Cardiac fibroblast (primary cell): Measurements from ENCODE around the gene BATF2.
A peak's percentile ranks its signal among the peaks of the same experiment; 100 is the strongest.

Experiments
- DNase-seq, 2 donors: peaks; one replicate each; pipeline versions ENCODE4 v3.0.0 to v3.0.0-alpha.2; 2010; ENCODE audit warnings: low read depth in 2 of 2
- H3K4me3 ChIP-seq, 2 donors: replicated peaks in 1 of 2; 1 replicate in 1 of 2; 2 replicates in 1 of 2; pipeline ENCODE4 v1.5.1; 2011; ENCODE audit warnings: low read depth in 2 of 2, low read length in 2 of 2, mild to moderate bottlenecking in 2 of 2, moderate library complexity in 1 of 2
- TF ChIP-seq, protein P1 (sequence below): IDR thresholded peaks from one replicate; pipeline ENCODE4 v1.5.1; 2011; ENCODE audit warnings: low read depth, mild to moderate bottlenecking, low read length, inconsistent platforms

BATF2 gene

DNA sequence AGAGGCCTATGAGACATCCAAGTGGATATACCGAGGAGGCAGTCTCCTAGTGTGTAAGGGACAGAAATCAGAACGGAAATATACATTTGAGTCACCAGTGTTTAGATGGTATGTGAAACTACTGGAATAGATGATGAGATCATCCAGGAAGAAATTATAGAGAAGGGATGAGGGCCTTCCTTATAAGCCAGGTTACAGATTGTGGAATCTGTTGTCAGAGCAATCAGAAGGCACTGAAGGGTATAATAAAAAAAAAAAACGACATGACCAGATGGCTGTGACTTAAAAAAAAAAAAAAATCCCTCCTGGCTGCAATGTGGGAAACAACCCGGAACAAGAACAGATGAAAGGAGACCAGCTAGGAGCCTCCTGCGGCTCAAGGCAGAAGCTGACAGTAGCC lies 27.6 kb downstream of the BATF2 start:
- TF ChIP-seq, protein P1, sequence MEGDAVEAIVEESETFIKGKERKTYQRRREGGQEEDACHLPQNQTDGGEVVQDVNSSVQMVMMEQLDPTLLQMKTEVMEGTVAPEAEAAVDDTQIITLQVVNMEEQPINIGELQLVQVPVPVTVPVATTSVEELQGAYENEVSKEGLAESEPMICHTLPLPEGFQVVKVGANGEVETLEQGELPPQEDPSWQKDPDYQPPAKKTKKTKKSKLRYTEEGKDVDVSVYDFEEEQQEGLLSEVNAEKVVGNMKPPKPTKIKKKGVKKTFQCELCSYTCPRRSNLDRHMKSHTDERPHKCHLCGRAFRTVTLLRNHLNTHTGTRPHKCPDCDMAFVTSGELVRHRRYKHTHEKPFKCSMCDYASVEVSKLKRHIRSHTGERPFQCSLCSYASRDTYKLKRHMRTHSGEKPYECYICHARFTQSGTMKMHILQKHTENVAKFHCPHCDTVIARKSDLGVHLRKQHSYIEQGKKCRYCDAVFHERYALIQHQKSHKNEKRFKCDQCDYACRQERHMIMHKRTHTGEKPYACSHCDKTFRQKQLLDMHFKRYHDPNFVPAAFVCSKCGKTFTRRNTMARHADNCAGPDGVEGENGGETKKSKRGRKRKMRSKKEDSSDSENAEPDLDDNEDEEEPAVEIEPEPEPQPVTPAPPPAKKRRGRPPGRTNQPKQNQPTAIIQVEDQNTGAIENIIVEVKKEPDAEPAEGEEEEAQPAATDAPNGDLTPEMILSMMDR: no peak
- DNase-seq: peak in 1 of 2 donors; percentile 61
- H3K4me3 ChIP-seq: no peak overlapping the region

DNA sequence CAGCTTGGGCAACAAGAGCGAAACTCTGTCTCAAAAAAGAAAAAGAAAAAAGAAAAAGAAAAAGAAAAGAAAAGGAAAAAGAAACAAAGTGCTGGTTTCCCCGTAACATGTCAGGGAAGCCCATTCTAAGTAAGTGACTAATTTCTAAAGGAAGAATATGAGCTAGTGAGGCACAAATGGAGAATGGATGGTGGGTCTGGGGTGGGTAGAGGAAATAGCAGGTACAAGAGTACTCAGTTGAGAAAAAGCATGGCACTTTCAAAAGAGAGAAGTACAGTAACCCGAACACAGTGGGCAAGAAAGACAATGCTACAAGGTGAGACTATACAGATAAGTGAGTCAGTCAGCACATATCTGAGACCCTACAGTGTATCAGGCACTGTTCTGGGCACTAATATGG lies 29.4 kb downstream of the BATF2 start:
- DNase-seq: no peak
- TF ChIP-seq, protein P1: no peak
- H3K4me3 ChIP-seq: no peak overlapping the region

DNA sequence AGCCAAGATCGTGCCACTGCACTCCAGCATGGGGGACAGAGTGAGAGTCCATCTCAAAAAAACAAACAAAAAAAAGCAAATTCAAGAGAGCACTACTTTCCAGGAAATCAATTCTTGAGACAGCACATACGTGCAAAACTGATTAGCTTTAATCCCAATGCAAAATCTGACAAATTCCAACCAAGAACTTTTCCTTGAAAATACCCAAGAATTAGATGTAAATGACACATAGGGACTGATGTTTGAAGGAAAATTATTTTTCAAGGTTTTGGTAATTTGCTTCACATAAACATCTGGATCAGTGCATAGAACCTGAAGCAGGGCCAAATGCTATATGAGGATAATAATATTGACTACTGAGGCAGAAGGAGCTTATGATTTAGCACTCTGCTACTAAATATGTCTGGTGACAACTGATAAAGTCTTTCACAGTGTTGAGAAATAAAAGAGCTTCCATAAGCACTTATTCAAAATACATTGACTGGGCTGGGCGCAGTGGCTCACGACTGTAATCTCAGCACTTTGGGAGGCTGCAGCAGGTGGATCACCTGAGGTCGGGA lies 33.6 kb downstream of the BATF2 start:
- no peak for DNase-seq
- no peak overlapping the region for H3K4me3 ChIP-seq
- TF ChIP-seq, protein P1: no peak

DNA sequence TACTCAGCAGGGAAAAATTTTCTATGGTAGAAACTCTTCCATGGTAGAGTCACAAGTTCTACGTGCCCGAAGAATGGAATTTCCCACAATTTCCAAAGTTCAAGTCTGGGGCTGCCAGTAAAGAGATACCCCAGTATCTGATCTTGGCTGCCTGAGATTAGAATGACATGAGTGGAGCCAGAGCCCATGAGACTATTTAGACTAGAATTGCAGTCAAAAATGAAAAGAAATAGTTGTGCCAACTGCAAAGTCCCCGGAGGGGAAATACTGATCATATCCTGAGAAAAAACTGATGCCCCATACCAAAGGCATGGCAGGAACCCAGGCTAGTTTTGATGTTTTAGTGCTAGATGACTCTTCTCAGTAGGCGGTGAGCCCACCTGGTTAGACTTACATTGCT lies 36.1 kb downstream of the BATF2 start:
- TF ChIP-seq, protein P1: no peak
- no peak overlapping the region for H3K4me3 ChIP-seq
- DNase-seq: peak in 1 of 2 donors; percentile 40

DNA sequence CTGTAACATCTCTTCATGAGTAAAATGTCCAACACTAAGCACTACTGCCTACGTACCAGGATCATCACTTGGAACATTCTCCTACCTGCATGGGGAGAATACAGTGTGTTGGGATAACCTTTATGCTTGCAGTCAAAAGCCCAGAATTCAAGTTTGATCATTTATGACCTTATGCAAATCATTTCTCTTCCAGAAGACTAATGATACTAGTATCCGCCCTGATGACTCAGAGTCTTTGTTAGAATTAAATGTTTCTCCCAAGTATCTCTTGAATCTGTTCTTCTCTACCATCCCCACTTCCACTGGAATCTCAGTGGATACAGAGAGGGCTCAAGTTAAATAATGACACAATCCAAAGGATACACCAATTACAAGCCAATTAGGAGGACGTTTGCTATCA lies 37.3 kb downstream of the BATF2 start:
- no peak overlapping the region for H3K4me3 ChIP-seq
- TF ChIP-seq, protein P1: no peak
- peak in 1 of 2 donors; percentile 6 for DNase-seq

DNA sequence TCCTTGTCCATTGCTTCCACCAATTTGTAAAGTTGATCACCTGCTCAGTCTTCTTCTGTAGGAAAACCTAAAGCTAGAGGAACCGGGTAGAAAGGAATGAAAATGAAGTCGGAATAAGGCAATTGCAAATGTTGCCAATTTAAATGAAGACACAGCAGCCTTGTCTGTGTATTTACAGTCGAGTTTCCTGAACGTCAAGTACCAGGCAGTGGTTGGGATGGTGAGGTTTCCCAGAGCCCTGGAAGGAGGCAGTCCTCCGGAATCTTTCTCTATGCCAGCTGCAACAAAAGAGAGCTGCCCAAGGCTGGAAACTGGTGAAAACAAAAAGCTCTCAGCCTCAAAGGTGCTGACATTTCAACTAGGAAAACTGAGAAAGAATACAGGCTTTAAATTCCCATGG lies 42.6 kb downstream of the BATF2 start:
- DNase-seq: no peak
- no peak overlapping the region for H3K4me3 ChIP-seq
- TF ChIP-seq, protein P1: no peak

DNA sequence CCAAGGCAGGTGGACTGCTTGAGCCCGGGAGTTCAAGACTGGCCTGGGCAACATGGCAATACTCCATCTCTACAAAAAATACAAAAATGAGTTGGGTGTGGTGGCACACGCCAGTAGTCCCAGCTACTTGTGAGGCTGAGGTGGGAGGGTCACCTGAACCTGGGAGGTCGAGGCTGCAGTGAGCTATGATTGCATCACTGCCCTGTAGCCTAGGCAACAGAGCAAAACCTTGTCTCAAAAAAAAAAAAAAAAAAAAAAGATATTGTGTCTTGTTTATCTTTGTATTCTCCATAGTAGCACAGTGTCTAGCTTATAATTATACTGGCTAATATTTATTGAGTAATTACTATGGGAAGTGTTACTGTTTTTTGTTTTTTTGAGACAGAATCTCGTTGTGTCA lies 45.2 kb downstream of the BATF2 start:
- TF ChIP-seq, protein P1: no peak
- no peak for DNase-seq
- H3K4me3 ChIP-seq: no peak overlapping the region
